ENCODE results near the gene MTG2. TPM values are rescaled to one million over a fixed set of nuclear protein-coding genes. Genes with fewer than 3 reads are reported as not detected.

Gene MTG2
- total RNA-seq, 1 donor from 2014 or later, result 38.0 TPM

DNA sequence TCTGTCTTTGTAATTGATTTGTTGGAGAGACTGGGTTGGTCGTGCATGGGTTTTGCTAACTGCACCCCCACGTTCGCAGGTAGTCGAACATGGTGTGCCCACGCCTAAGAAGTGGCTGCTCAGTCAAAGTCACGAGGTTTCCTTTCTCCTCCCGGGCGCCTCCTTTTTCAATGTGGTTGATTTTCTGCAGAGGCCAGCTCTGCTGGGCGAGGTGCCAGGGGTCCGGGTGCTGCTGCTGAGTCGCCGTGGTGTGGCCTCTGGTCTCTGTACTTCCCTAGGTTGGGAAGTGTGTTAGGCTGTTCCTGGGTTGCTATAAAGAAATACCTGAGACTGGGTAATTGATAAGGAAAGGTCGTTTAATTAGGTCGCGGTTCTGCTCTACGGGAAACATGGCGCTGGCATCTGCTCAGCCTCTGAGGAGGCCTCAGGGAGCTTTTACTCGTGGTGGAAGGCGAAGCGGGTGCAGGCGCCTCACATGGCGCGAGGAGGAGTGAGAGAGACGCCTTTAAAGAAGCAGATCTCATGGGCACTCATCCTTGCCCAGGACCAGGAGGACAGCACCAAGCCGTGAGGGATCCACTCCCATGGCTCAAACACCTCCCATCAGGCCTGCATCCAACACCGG is 69.6 kb downstream of the MTG2 start:
- no peak for DNase-seq (ENCODE audit: low spot score)

Other genes starting within 250 kb of the MTG2 start
- gene TAF4, start 117.1 kb upstream of the MTG2 start, total RNA-seq, result 26.0 TPM
- gene LSM14B, start 60.6 kb upstream of the MTG2 start, total RNA-seq, result 48.3 TPM
- gene PSMA7, start 39.6 kb upstream of the MTG2 start, total RNA-seq, result 189 TPM
- 14.2 TPM for gene SS18L1, start 39.3 kb upstream of the MTG2 start, total RNA-seq
- gene HRH3, start 37.2 kb downstream of the MTG2 start, total RNA-seq, result not detected
- 85.3 TPM for gene OSBPL2, start 55.5 kb downstream of the MTG2 start, total RNA-seq
- 78.8 TPM for gene ADRM1, start 120.0 kb downstream of the MTG2 start, total RNA-seq
- 298 TPM for gene LAMA5, start 184.3 kb downstream of the MTG2 start, total RNA-seq
- gene RPS21, start 204.1 kb downstream of the MTG2 start, total RNA-seq, result 968 TPM
- 5.2 TPM for gene CABLES2, start 224.3 kb downstream of the MTG2 start, total RNA-seq
- gene RBBP8NL, start 244.5 kb downstream of the MTG2 start, total RNA-seq, result 6.2 TPM

Data from mucosa of gallbladder (tissue), 1 donor.